ENCODE measurements around the gene DDX59. TPM values are rescaled to one million over a fixed set of nuclear protein-coding genes. Genes with fewer than 3 reads are reported as not detected.
A peak's percentile ranks its signal among the peaks of the same experiment; 100 is the strongest.

The DDX59 gene
- total RNA-seq, 4 donors from 2014 or later: 8.6 to 17.5 (median 14.6) TPM

- 58 to 82% methylated on average over 4 to 7 of the region's 7 CpGs for WGBS, 2 donors (ENCODE audit: low coverage in 1 of 2)
- in situ Hi-C loops (cut with MboI; ENCODE audit: low pct_ligation_motif_present in 1 of 4, low pct_unique_long_range_greater_than_20kb in 1 of 4, low sequenced_read_pairs in 3 of 4) (no loop called here), intact Hi-C loops (cut with DNase I; ENCODE audit: low total_unique reads) (no loop called here)
- Histone ChIP-seq H3K36me3 (no peaks in the 10 kb centered on the region), H3K4me1 (peaks cover 0 to 3% (median 0%) of the 10 kb centered on the region in 4 donors), H3K4me3 (no peak overlapping the region), H3K27ac (no peak overlapping the region), H3K9me3 (no peaks in the 10 kb centered on the region), H3K27me3 (no peaks in the 10 kb centered on the region)
- TF ChIP-seq EP300 (IDR thresholded peaks at IDR 0.05; ENCODE audit: low read depth): no peak
- TF ChIP-seq POLR2A (IDR thresholded peaks at IDR 0.05): no peak
- no peak for TF ChIP-seq CTCF (IDR thresholded peaks at IDR 0.05)
- TF ChIP-seq POLR2AphosphoS5 (IDR thresholded peaks at IDR 0.05): no peak
- peak; percentile 19 for DNase-seq
Measured at GRCh38 chr1:200628223-200628881, 41.4 kb downstream of the DDX59 start.

GRCh38 chr1:200627575-200628222 is 42.0 kb downstream of the DDX59 start:
- no peak overlapping the region for H3K27ac ChIP-seq
- H3K9me3 ChIP-seq: no peaks in the 10 kb centered on the region
- no peaks in the 10 kb centered on the region for H3K27me3 ChIP-seq
- in situ Hi-C loops (cut with MboI; ENCODE audit: low pct_ligation_motif_present in 1 of 4, low pct_unique_long_range_greater_than_20kb in 1 of 4, low sequenced_read_pairs in 3 of 4) (no loop called here), intact Hi-C loops (cut with DNase I; ENCODE audit: low total_unique reads) (no loop called here)
- TF ChIP-seq POLR2A (IDR thresholded peaks at IDR 0.05): no peak
- TF ChIP-seq EP300 (IDR thresholded peaks at IDR 0.05; ENCODE audit: low read depth): no peak
- peaks cover 0 to 3% (median 0%) of the 10 kb centered on the region in 4 donors for H3K4me1 ChIP-seq
- no peak for DNase-seq
- no peaks in the 10 kb centered on the region for H3K36me3 ChIP-seq
- 88 to 100% methylated on average over 1 of the region's 1 CpG for WGBS, 2 donors (ENCODE audit: low coverage in 1 of 2)
- no peak overlapping the region for H3K4me3 ChIP-seq

- Histone ChIP-seq H3K36me3 (no peaks in the 10 kb centered on the region), H3K27me3 (no peaks in the 10 kb centered on the region), H3K27ac (no peak overlapping the region), H3K4me3 (no peak overlapping the region), H3K9me3 (no peaks in the 10 kb centered on the region), H3K4me1 (peaks cover 0 to 8% (median under 1%) of the 10 kb centered on the region in 4 donors)
- no peak for DNase-seq
- intact Hi-C loops (cut with DNase I; ENCODE audit: low total_unique reads): no loop called here
- in situ Hi-C loops (cut with MboI; ENCODE audit: low pct_ligation_motif_present in 1 of 4, low pct_unique_long_range_greater_than_20kb in 1 of 4, low sequenced_read_pairs in 3 of 4): no loop called here
- TF ChIP-seq EP300 (IDR thresholded peaks at IDR 0.05; ENCODE audit: low read depth) (no peak), CTCF (IDR thresholded peaks at IDR 0.05) (no peak), POLR2AphosphoS5 (IDR thresholded peaks at IDR 0.05) (no peak), POLR2A (IDR thresholded peaks at IDR 0.05) (no peak)
- 71 to 100% methylated on average over 2 to 5 of the region's 5 CpGs for WGBS, 2 donors (ENCODE audit: low coverage in 1 of 2)
Measured at GRCh38 chr1:200626853-200627534, 42.7 kb downstream of the DDX59 start.

- WGBS, 2 donors (ENCODE audit: low coverage in 1 of 2): 24% methylated on average over 1 of the region's 1 CpG; no CpG with 5 or more reads in 1 of the 2 donors
- in situ Hi-C loops (cut with MboI; ENCODE audit: low pct_ligation_motif_present in 1 of 4, low pct_unique_long_range_greater_than_20kb in 1 of 4, low sequenced_read_pairs in 3 of 4): no loop called here
- Histone ChIP-seq H3K27me3 (no peaks in the 10 kb centered on the region), H3K27ac (no peak overlapping the region), H3K4me3 (no peak overlapping the region), H3K4me1 (peaks cover 0 to 18% (median 9%) of the 10 kb centered on the region in 4 donors), H3K36me3 (no peaks in the 10 kb centered on the region), H3K9me3 (no peaks in the 10 kb centered on the region)
- DNase-seq: no peak
- TF ChIP-seq POLR2AphosphoS5 (IDR thresholded peaks at IDR 0.05) (no peak), CTCF (IDR thresholded peaks at IDR 0.05) (no peak), POLR2A (IDR thresholded peaks at IDR 0.05) (no peak), EP300 (IDR thresholded peaks at IDR 0.05; ENCODE audit: low read depth) (no peak)
- intact Hi-C loops (cut with DNase I; ENCODE audit: low total_unique reads): no loop called here
Measured at GRCh38 chr1:200625381-200625824, 44.3 kb downstream of the DDX59 start.

All from transverse colon (tissue), 4 donors.